T-helper 1 cell treated with Interleukin-12 subunit alpha and Interleukin-12 subunit beta and Interleukin-4 antibody, amounts not matched to agents 30 μg/mL and 1 μg/mL, for 36 hours (primary cell): ENCODE measurements around the gene HNRNPA3.
"Not testable (repeated sequence)": the region's sequence is repeated elsewhere in the genome, so short reads cannot be mapped to it uniquely, and the experiment has no call there.

Source experiments
- H3K27ac Mint-ChIP-seq: one replicate; pipeline ENCODE4 v1.8.0; 2021; ENCODE audit warnings: mild to moderate bottlenecking, mixed read lengths
- H3K27me3 Mint-ChIP-seq: one replicate; pipeline ENCODE4 v1.8.0; 2021; ENCODE audit warnings: low read depth, mixed read lengths
- H3K36me3 Mint-ChIP-seq: one replicate; pipeline ENCODE4 v1.8.0; 2021; ENCODE audit warnings: low read depth, mixed read lengths
- H3K4me1 Mint-ChIP-seq: one replicate; pipeline ENCODE4 v1.8.0; 2021; ENCODE audit warnings: low read depth, mixed read lengths
- H3K4me3 Mint-ChIP-seq: one replicate; pipeline ENCODE4 v1.8.0; 2021; ENCODE audit warnings: mild to moderate bottlenecking, moderate library complexity, mixed read lengths
- H3K9me3 Mint-ChIP-seq: one replicate; pipeline ENCODE4 v1.8.0; 2021; ENCODE audit warnings: mixed read lengths

HNRNPA3 gene

GRCh38 chr2:177263451-177264208, 51.0 kb downstream of the HNRNPA3 start:
- Mint-ChIP-seq H3K9me3 (peaks cover 3% of the 10 kb centered on the region), H3K27me3 (no peaks in the 10 kb centered on the region), H3K4me3 (peak overlapping the region; percentile 98), H3K4me1 (peaks cover 52% of the 10 kb centered on the region), H3K36me3 (peaks cover 37% of the 10 kb centered on the region), H3K27ac (peak overlapping the region; percentile 99)

- Mint-ChIP-seq H3K4me3 (peak overlapping the region; percentile 87), H3K9me3 (peaks cover 3% of the 10 kb centered on the region), H3K36me3 (peaks cover 33% of the 10 kb centered on the region), H3K4me1 (peaks cover 52% of the 10 kb centered on the region), H3K27ac (peak overlapping the region; percentile 99), H3K27me3 (no peaks in the 10 kb centered on the region)
Observed at GRCh38 chr2:177264209-177264692, 51.7 kb downstream of the HNRNPA3 start.

- Mint-ChIP-seq H3K36me3 (peaks cover 32% of the 10 kb centered on the region), H3K4me3 (peak within 1 kb of the TSS; percentile 98), H3K9me3 (peaks cover 3% of the 10 kb centered on the region), H3K27ac (peak within 1 kb of the TSS; percentile 99), H3K27me3 (no peaks in the 10 kb centered on the region), H3K4me1 (peaks cover 52% of the 10 kb centered on the region)
Observed at GRCh38 chr2:177264693-177265587, 52.3 kb downstream of the HNRNPA3 start, which contains the start of gene NFE2L2. Gene NFE2L2 (minus strand): TSS chr2:177264727. CDS start chr2:177264576, 151 bp downstream.

GRCh38 chr2:177265824-177266817, 53.5 kb downstream of the HNRNPA3 start:
- H3K9me3 Mint-ChIP-seq = peaks cover 3% of the 10 kb centered on the region
- no peaks in the 10 kb centered on the region for H3K27me3 Mint-ChIP-seq
- peak overlapping the region; percentile 87 for H3K4me3 Mint-ChIP-seq
- H3K27ac Mint-ChIP-seq = peak overlapping the region; percentile 99
- H3K4me1 Mint-ChIP-seq = peaks cover 51% of the 10 kb centered on the region
- H3K36me3 Mint-ChIP-seq = peaks cover 25% of the 10 kb centered on the region

- Mint-ChIP-seq H3K4me3 (peak overlapping the region; percentile 19), H3K27ac (peak overlapping the region; percentile 99), H3K4me1 (peaks cover 45% of the 10 kb centered on the region), H3K36me3 (peaks cover 18% of the 10 kb centered on the region)
- not testable (repeated sequence) for H3K27me3 Mint-ChIP-seq, H3K9me3 Mint-ChIP-seq
Observed at GRCh38 chr2:177266955-177267354, 54.4 kb downstream of the HNRNPA3 start.

- H3K4me1 Mint-ChIP-seq = peaks cover 48% of the 10 kb centered on the region
- no peak overlapping the region for H3K27ac Mint-ChIP-seq
- H3K4me3 Mint-ChIP-seq = no peak overlapping the region
- peaks cover 3% of the 10 kb centered on the region for H3K9me3 Mint-ChIP-seq
- H3K36me3 Mint-ChIP-seq = peaks cover 9% of the 10 kb centered on the region
- H3K27me3 Mint-ChIP-seq = no peaks in the 10 kb centered on the region
Observed at GRCh38 chr2:177268187-177268871, 55.7 kb downstream of the HNRNPA3 start.

GRCh38 chr2:177268901-177269300, 56.3 kb downstream of the HNRNPA3 start:
- Mint-ChIP-seq H3K36me3 (peaks cover 8% of the 10 kb centered on the region), H3K27ac (no peak overlapping the region), H3K9me3 (peaks cover 3% of the 10 kb centered on the region), H3K4me1 (peaks cover 50% of the 10 kb centered on the region), H3K27me3 (no peaks in the 10 kb centered on the region), H3K4me3 (no peak overlapping the region)

- peaks cover 44% of the 10 kb centered on the region for H3K4me1 Mint-ChIP-seq
- H3K4me3 Mint-ChIP-seq = no peak overlapping the region
- peaks cover 8% of the 10 kb centered on the region for H3K36me3 Mint-ChIP-seq
- peaks cover 3% of the 10 kb centered on the region for H3K9me3 Mint-ChIP-seq
- H3K27me3 Mint-ChIP-seq = no peaks in the 10 kb centered on the region
- no peak overlapping the region for H3K27ac Mint-ChIP-seq
Observed at GRCh38 chr2:177270531-177270930, 57.9 kb downstream of the HNRNPA3 start.

GRCh38 chr2:177271981-177272666, 59.5 kb downstream of the HNRNPA3 start:
- no peaks in the 10 kb centered on the region for H3K27me3 Mint-ChIP-seq
- H3K36me3 Mint-ChIP-seq = peaks cover 8% of the 10 kb centered on the region
- no peak overlapping the region for H3K27ac Mint-ChIP-seq
- peaks cover 29% of the 10 kb centered on the region for H3K4me1 Mint-ChIP-seq
- H3K9me3 Mint-ChIP-seq = peaks cover 3% of the 10 kb centered on the region
- H3K4me3 Mint-ChIP-seq = no peak overlapping the region

- H3K27ac Mint-ChIP-seq = no peak overlapping the region
- no peaks in the 10 kb centered on the region for H3K27me3 Mint-ChIP-seq
- H3K36me3 Mint-ChIP-seq = peaks cover 3% of the 10 kb centered on the region
- H3K4me3 Mint-ChIP-seq = no peak overlapping the region
- H3K9me3 Mint-ChIP-seq = no peaks in the 10 kb centered on the region
- H3K4me1 Mint-ChIP-seq = peaks cover 24% of the 10 kb centered on the region
Observed at GRCh38 chr2:177272765-177273164, 60.2 kb downstream of the HNRNPA3 start.

GRCh38 chr2:177273408-177273807, 60.8 kb downstream of the HNRNPA3 start:
- Mint-ChIP-seq H3K9me3 (no peaks in the 10 kb centered on the region), H3K4me3 (no peak overlapping the region), H3K27ac (no peak overlapping the region), H3K36me3 (peaks cover under 1% of the 10 kb centered on the region), H3K4me1 (peaks cover 19% of the 10 kb centered on the region), H3K27me3 (no peaks in the 10 kb centered on the region)
